Measurements from ENCODE around the gene LINC01488. TPM values are rescaled to one million over a fixed set of nuclear protein-coding genes. Genes with fewer than 3 reads are reported as not detected.
A peak's percentile ranks its signal among the peaks of the same experiment; 100 is the strongest.

Gene LINC01488
- total RNA-seq, 1 donor = not detected

- H3K4me3 ChIP-seq (ENCODE audit: low read depth, low read length) = no peak overlapping the region
- no peak for DNase-seq (ENCODE audit: low read depth)
- TF ChIP-seq CTCF (IDR thresholded peaks at IDR 0.05; ENCODE audit: insufficient read depth, low read depth, low read length) = no peak
Observed at GRCh38 chr11:69459848-69460539, 21.5 kb upstream of the LINC01488 start.

- peak; percentile 70 for DNase-seq (ENCODE audit: low read depth)
Observed at GRCh38 chr11:69460540-69461257, 20.8 kb upstream of the LINC01488 start.

GRCh38 chr11:69461272-69461962 lies 20.0 kb upstream of the LINC01488 start:
- no peak overlapping the region for H3K4me3 ChIP-seq (ENCODE audit: low read depth, low read length)
- TF ChIP-seq CTCF (IDR thresholded peaks at IDR 0.05; ENCODE audit: insufficient read depth, low read depth, low read length) = no peak
- DNase-seq (ENCODE audit: low read depth) = no peak

More at GRCh38 chr11:69460540-69461257, 20.8 kb upstream of the LINC01488 start:
- H3K4me3 ChIP-seq (ENCODE audit: low read depth, low read length) = no peak overlapping the region
- TF ChIP-seq CTCF (IDR thresholded peaks at IDR 0.05; ENCODE audit: insufficient read depth, low read depth, low read length) = no peak

- no peak overlapping the region for H3K4me3 ChIP-seq (ENCODE audit: low read depth, low read length)
- TF ChIP-seq CTCF (IDR thresholded peaks at IDR 0.05; ENCODE audit: insufficient read depth, low read depth, low read length) = no peak
Observed at GRCh38 chr11:69462106-69462951, 19.1 kb upstream of the LINC01488 start.

GRCh38 chr11:69463181-69463994 lies 18.1 kb upstream of the LINC01488 start:
- TF ChIP-seq CTCF (IDR thresholded peaks at IDR 0.05; ENCODE audit: insufficient read depth, low read depth, low read length) = no peak
- peak; percentile 73 for DNase-seq (ENCODE audit: low read depth)
- no peak overlapping the region for H3K4me3 ChIP-seq (ENCODE audit: low read depth, low read length)

More at GRCh38 chr11:69462106-69462951, 19.1 kb upstream of the LINC01488 start:
- no peak for DNase-seq (ENCODE audit: low read depth)

All from fibroblast of villous mesenchyme (primary cell).